GM18511 (cell line): ENCODE data around the gene ZNF366.
"Not testable (repeated sequence)": the region's sequence is repeated elsewhere in the genome, so short reads cannot be mapped to it uniquely, and the experiment has no call there.

ENCODE experiments used
- ATAC-seq: cut with Tn5 transposase; IDR thresholded peaks from one replicate; pipeline ENCODE4 v1.9.1; 2021; ENCODE audit warnings: mild to moderate bottlenecking, moderate library complexity; ENCODE audit not compliant: unreplicated experiment

Gene ZNF366

DNA sequence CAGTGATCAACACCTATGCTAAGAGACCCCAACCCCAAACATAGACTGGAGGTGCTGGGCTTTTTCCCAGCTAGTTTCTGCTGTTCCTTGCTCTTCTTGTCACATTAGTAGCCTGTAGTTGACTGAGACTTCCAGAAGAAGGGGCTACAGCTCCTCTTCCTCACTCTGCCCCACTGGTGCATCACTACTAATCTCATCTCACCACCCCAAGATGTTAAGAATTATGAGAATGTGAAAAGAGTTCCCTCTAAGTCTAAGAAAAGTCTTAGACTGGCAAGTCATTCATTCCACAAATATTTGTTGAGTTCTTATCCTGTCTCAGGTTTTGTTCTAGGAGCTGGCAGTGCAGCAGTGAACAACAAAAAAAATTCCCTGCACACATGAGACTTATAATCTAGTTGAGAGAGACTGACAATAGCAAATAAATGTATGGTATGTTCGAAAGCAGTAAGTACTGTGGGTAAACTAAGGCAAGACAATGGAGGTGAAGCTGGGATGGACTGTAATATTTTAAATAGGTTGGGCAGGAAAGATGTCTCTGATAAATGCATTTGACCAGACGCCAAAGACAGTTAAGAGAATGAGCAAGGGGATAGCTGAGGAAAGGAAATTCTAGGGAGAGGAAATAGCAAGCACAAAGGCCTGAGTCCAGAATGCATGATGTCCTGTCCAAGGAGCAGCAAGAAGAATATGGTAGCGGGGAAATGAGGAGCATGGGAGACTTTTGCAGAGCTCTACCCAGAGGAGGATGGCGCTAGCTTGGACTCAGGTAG is 94.7 kb downstream of the ZNF366 start:
- no peak for ATAC-seq

DNA sequence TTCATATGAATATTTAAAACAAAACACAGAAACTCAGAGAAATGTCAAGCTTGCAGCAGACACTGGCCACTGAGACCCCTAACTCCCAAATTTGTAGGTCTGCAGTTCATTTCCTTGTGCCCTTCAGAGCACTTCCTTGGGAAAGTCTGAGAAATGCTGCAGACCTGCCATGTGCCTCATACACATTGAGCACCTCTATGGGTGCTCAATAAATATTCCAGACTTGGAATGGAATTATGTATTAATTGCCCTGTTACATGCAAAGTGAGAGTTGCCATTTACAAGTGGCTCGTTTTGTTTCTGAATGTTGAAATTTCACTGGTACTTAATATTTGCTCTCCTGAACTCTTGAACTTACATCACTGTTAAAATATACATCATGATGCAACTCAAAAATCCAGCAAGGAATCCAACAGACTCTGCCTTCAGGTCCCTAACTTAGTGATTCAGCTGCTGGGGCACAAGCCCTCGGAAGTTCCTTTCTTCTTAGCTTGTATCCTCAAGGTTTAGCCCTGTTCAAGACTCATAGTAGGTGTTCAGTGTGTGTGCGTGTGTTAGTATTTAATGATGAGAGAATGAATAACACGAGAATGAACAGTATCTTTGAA is 96.4 kb downstream of the ZNF366 start:
- ATAC-seq = no peak

DNA sequence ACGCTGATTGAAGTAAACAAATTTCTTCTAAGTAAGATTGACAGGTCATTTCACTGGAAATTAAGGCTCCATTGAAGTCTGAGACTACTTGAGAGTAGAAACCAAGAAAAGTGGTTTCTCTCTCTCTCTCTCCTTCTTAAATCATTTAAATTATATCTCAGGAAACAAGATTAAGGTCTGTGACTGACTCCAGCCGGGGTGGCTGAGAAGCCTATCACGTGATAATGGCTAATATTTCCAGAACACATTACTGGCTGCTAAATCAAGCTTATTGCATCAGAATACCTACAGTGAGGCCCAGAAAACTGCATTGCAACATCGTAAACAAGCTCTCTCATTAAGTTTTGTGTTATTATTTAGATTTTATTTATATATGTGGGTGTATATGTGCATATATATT is 98.6 kb downstream of the ZNF366 start:
- no peak for ATAC-seq

DNA sequence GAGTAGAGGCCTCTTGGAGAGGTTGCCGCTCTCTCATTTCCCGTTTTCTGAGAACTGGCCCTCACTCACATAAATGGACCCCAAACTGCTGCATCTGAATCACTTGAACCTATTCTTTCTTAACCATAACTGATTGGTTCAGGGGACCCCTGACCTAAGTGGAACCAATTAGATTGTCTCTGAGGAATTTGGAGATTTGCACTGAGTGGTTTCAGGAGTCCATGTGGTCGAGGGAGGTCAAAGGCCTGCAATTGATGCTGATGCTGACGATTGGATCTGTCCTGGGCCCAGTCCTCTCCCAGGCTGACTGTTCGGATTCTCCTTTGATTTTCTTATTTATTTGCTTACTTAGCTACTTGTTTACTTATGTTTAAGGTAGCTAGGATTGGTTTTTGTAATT is 99.1 kb downstream of the ZNF366 start:
- ATAC-seq = no peak

DNA sequence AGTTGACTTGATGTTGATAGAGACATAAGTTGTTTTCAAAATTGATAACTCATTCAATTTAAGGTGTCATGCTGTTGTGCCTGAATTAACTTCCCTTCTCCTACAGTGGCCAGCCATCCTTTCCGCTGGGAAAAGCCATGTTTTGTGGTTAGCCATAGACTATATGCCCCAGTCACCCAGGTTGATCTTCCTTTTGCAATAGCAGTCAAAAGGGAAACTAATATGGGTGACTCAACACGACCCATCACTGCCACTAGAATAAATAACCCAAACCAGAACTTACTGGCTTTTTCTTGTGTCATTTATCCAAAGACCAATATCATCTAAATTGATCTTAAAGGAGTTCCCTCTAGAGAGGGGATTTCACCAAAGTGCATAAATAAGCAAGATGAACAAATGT is 99.7 kb downstream of the ZNF366 start:
- ATAC-seq = no peak

DNA sequence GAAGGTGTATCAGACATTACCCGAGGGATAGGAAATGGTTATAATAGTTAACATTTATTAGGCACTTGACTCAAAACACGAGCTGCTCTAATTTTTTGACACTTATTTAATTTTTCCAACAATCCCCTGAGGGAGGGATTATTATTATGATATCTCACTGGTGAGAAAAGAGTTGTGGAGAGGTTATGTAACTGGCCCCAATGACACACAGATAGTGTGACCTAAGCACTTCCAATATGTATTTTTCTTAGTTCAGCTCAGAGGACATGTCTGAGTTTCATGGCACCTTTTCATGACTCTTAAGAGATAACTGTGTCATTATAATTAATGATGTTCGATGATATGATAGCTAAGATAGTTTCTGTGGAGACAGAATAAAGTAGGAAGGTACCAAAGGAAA is 100.1 kb downstream of the ZNF366 start:
- no peak for ATAC-seq

DNA sequence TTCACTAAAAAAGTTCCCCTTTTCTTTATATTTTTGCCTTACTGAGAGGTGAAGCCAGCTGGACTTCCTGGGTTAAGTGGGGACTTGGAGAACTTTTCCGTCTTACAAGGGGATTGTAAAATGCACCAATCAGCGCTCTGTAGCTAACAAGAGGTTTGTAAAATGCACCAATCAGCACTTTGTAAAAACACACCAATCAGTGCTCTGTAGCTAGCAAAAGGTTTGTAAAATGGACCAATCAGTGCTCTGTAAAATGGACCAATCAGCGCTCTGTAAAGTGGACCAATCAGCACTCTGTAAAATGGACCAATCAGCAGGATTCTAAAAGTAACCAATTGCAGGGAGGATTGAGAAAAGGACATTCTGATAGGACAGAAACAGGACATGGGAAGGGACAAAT is 102.4 kb downstream of the ZNF366 start:
- not testable (repeated sequence) for ATAC-seq

DNA sequence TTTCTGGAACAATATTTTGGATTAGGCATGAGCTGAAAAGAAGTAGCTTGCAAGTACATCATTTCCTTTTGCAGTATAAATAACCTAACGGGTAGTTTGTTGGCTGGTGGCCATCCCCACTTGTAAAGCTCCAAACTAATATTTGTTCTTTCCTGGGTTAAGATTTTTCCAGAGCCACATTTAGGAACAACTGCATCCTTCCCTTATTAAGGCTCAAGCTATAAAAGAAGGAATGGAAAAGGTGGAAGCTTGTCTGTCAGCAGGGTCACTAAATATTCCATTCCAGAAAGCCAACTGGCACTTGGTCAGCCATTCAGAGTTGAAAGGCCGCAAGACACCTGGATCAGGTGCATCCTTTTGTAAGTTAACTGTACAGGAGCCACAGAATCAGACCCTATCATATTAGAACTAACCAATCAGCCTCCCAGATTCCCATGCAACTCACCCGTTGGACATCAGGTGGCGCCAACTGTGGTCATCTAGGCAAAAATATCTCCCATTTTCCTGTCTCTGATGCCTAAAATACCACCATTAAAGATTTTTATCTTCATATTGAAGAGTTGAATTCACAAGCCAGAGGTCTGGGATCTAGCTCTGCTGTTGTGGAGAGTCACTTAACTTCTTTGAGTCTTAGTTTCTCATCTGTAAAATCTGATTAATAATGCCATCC is 104.1 kb downstream of the ZNF366 start:
- no peak for ATAC-seq

DNA sequence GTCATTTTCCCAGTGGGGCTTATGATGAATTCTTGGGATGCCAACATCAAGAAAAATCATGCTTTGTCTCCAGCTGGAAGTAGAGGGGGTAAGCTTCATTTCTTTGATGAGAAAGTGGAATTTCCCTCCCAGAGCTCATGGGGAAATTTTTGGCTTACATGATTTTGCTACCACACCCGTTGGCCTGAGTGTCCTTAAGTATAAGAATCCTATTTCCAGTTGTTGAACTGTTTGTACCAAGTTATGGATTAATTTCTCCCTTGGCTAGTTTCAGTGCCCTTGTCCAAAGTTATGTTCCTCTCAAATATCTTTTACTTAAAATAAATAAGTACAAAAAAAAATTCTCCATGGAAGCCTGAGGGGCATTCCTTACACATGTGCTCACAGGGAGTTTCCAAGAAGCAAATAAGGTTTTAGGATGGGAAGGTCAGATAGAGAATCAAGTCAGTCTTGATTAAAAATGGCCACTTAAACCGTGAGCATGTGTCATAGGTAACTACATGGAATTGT is 104.8 kb downstream of the ZNF366 start:
- no peak for ATAC-seq

DNA sequence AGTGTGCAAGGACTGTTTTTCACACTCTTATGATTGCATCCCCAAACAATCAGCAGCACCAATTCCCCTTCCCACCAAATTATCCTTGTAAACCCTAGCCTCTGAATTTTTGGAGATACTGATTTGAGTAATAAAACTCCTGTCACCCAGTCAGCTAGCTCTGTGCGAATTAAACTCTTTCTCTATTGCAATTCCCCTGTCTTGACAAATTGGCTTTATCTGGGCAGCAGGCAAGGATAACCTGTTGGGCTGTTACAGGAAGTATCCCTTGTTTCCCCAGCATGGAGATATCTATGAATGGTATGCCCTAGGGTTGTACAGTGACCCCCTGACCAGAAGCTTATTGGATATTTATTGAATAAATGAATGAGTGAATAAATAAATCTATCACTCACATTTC is 106.3 kb downstream of the ZNF366 start:
- no peak for ATAC-seq

DNA sequence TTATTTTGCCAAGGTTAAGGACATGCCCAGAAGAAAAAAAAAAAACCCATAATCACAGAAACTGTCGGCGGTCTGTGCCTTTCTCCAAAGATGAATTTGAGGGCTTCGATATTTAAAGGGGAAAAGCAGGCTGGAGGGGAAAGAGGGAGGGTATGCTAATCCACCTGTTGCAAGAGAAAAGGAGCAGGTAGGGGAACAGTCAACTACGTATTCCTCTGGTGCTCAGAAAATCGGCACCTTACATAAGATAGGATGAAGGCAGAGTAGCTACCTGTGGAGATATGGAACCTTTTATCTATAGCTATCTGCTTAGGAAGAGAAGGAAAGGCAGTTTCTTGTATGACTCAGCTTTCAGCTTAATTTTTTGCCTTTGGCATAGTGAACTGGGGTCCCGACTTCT is 109.4 kb downstream of the ZNF366 start:
- no peak for ATAC-seq

DNA sequence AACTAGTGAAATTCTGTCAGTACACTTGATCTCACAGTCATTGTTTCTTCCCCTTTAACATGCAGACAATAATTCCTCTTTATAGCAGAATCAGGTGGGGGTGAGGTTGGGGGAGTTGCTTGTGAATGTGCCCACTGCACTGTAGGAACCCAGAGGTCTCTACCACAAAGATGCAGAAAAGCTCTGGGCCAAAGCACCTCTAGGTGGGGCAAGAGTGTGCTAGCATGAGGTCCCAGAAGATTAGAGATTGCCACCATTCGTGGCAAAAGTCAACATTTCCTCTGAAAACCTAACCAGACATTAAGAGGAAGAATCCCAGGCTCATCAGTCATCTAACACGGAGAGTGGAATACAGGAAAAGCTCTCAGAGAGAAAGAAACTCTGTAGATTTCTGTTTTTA is 112.5 kb downstream of the ZNF366 start:
- ATAC-seq = peak; percentile 78

DNA sequence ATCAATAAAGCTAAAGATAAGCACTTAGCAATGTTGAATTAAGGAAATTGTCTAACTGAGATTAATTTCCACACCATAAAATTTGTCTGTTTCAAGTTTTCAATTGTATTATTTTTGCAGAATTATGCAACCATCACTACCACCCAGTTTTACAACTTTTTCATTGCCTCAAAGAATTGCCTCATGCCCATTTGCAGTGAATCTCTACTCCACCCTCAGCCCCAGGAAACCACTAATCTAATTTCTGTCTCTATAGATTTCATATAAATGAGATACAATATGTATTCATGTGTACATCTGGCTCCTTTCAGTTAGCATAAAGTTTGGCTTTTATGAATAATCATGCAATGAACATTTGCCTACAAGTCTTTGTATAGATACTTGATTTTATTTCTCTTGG is 114.2 kb downstream of the ZNF366 start:
- no peak for ATAC-seq
